Measurements from ENCODE around the gene CNOT11. TPM values are rescaled to one million over a fixed set of nuclear protein-coding genes. Genes with fewer than 3 reads are reported as not detected.

CNOT11 gene
- polyA plus RNA-seq, 1 experiment: 63.0 TPM

DNA sequence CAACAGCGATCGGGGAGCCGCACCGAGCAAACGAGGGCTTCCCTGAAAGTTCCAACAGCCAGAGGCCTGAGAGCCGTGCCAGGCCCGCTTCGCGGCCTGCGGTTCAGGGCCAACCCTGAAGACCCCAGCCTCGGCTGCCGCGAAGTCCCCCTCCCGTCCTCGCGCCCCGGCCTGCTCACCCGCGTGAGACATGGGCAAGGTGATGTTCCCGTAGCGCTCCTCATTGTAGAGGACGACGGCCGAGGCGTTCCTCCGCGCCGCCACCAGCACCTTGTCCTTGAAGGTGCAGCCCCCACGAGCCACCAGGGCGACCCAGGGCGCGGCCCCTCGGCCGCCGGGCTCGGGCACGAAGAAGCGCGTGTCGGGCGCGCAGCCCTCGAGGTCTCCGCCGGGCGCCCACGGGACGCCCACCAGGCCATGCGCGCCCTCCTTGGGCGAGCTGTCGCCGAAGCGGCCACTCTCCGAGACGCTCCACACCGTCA is 55.3 kb downstream of the CNOT11 start:
- ChIA-PET CTCF (no interaction called here), POLR2A (no interaction called here)
- Histone ChIP-seq H3K4me3 (ENCODE audit: low read depth, low read length) (peak overlapping the region; percentile 92), H3K27me3 (ENCODE audit: control insufficient read depth, insufficient read depth, low read length) (no peaks in the 10 kb centered on the region), H3K36me3 (ENCODE audit: control insufficient read depth, insufficient read depth, low read length) (no peaks in the 10 kb centered on the region; the same call in 1 of the 2 replicates)
- TF ChIP-seq CTCF (IDR thresholded peaks at IDR 0.05; ENCODE audit: insufficient read depth, low read depth, low read length): no peak
- no peak for DNase-seq (ENCODE audit: low read depth)

DNA sequence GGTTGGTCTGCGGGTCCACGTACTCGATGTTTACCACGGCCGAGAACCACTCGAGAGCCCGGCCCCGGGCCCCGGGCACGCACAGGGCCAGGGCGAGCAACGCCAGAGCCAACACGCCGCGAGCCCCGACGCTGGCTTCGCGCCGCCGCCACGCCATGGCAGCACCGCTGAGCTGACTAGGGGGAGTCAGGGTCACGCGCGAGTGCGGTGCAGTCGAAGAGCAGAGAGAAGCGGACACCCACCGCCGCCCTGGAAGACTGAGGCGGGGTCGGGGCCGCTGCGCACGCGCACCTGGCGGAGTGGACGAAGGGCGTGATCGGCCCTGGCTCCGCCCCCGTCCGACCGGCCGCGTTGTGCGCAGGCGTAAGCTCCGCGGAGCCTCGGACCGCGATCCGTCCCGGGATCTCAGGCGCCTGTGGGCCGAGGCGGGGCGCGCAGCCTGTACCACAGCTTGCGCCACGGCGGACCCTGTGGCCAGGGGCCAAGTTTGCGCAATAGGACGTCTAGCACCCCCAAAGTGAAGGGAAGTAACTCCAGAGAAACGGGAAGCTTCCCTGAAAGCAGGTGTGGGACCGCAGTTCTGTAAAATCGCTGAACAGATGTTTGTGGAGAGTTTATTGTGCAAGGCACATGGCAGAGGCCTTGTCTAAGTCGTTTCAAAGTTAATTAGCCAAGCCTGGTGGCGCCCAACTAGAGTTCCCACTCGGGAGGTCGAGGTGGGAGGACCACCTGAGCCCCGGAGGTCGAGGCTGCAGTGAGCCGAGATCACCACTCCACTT is 55.9 kb downstream of the CNOT11 start, which contains the start of gene RNF149:
RNF149 (minus strand) TSS at position 270 of the 779 bp plus-strand sequence; CDS start at position 157, 113 bp downstream.
- Histone ChIP-seq H3K27me3 (ENCODE audit: control insufficient read depth, insufficient read depth, low read length) (no peaks in the 10 kb centered on the region), H3K4me3 (ENCODE audit: low read depth, low read length) (peak within 1 kb of the TSS; percentile 92), H3K36me3 (ENCODE audit: control insufficient read depth, insufficient read depth, low read length) (no peaks in the 10 kb centered on the region; the same call in 1 of the 2 replicates)
- no peak for TF ChIP-seq CTCF (IDR thresholded peaks at IDR 0.05; ENCODE audit: insufficient read depth, low read depth, low read length)
- no peak for DNase-seq (ENCODE audit: low read depth)
- ChIA-PET POLR2A (interaction anchor here (0.6 to 1.0 kb wide), 2 partner anchors 12 to 450 kb away, joined by 3 to 4 read pairs; no protein-coding TSS in a partner anchor), CTCF (interaction anchor here (1.2 kb wide), 1 partner anchor 10 kb away, joined by 3 read pairs; no protein-coding TSS in a partner anchor)

DNA sequence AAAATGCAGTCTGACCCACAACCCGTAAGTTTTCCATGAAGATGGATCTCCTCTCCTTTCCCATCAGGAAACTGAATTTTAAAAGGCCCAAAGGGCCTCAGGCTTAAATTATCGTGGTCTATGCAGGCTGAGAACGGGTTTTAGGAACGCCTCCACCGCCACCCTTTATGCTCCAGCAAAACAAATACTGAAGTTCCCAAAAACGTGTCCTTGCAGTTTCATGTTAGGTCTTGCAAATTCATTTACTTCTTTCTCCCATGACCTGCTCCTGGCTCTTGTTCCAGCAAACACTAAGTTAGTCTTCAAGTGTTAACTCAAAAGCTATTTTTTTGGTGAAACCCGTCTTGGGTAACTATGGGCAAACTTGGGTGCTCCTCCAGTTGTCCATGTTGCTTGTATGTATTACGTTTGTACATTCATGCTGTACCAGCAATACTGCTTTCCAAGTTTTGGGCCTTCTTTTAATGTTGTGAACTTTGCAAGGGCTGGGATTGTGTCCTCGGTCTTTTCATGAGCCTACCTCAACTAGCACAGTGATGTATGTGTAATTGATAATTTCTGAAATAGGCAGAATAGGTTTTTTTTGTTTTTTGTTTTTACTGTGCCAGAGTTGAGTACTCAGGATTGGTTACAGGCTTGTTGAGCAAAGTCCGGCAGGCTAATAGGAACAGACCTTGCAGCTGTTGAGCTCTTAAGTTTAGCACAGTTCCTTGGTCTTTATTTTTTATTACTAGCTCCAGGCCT is 57.6 kb downstream of the CNOT11 start:
- ChIA-PET CTCF (interaction anchor here (1.2 kb wide), 1 partner anchor 11 kb away, joined by 3 read pairs; no protein-coding TSS in a partner anchor), POLR2A (no interaction called here)
- no peak for DNase-seq (ENCODE audit: low read depth)
- Histone ChIP-seq H3K36me3 (ENCODE audit: control insufficient read depth, insufficient read depth, low read length) (no peaks in the 10 kb centered on the region), H3K27me3 (ENCODE audit: control insufficient read depth, insufficient read depth, low read length) (no peaks in the 10 kb centered on the region), H3K4me3 (ENCODE audit: low read depth, low read length) (no peak overlapping the region)
- no peak for TF ChIP-seq CTCF (IDR thresholded peaks at IDR 0.05; ENCODE audit: insufficient read depth, low read depth, low read length)

GRCh38 chr2:101310834-101311695 is 58.4 kb downstream of the CNOT11 start:
- CTCF ChIA-PET: no interaction called here
- POLR2A ChIA-PET: no interaction called here
- Histone ChIP-seq H3K36me3 (ENCODE audit: control insufficient read depth, insufficient read depth, low read length) (no peaks in the 10 kb centered on the region), H3K27me3 (ENCODE audit: control insufficient read depth, insufficient read depth, low read length) (no peaks in the 10 kb centered on the region), H3K4me3 (ENCODE audit: low read depth, low read length) (no peak overlapping the region)
- TF ChIP-seq CTCF (IDR thresholded peaks at IDR 0.05; ENCODE audit: insufficient read depth, low read depth, low read length): no peak
- no peak for DNase-seq (ENCODE audit: low read depth)

Measured in BJ (cell line).